HG03280 (cell line): ENCODE data around the gene SPSB3.

Source experiments
- ATAC-seq: cut with Tn5 transposase; IDR thresholded peaks from one replicate; pipeline ENCODE4 v1.9.1; 2021; ENCODE audit warnings: mild to moderate bottlenecking, moderate library complexity; ENCODE audit not compliant: unreplicated experiment

SPSB3 gene

GRCh38 chr16:1775846-1776671 is 6.3 kb downstream of the SPSB3 start:
- no peak for ATAC-seq

- ATAC-seq = no peak
These were observed 7.1 kb downstream of the SPSB3 start for GRCh38 chr16:1775006-1775845.

DNA sequence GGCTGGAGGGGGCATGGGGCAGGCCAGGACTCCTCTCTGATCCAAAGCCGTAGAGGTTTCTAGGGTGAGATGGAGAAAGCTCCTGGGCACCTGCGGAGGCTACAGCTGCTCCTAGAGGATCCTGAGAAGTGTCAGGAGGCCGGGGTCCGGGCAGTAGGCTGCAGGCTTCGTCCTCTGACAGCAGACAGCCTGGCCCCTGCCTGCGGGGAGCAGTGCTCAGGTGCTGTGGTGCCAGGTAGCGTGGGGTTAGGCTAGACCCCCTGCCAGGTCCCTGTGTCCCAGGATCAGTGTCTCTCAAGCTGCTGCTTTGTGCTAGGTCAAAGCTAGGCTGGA is 8.0 kb downstream of the SPSB3 start:
- no peak for ATAC-seq

- no peak for ATAC-seq
These were observed 8.5 kb downstream of the SPSB3 start for GRCh38 chr16:1773703-1774447.

DNA sequence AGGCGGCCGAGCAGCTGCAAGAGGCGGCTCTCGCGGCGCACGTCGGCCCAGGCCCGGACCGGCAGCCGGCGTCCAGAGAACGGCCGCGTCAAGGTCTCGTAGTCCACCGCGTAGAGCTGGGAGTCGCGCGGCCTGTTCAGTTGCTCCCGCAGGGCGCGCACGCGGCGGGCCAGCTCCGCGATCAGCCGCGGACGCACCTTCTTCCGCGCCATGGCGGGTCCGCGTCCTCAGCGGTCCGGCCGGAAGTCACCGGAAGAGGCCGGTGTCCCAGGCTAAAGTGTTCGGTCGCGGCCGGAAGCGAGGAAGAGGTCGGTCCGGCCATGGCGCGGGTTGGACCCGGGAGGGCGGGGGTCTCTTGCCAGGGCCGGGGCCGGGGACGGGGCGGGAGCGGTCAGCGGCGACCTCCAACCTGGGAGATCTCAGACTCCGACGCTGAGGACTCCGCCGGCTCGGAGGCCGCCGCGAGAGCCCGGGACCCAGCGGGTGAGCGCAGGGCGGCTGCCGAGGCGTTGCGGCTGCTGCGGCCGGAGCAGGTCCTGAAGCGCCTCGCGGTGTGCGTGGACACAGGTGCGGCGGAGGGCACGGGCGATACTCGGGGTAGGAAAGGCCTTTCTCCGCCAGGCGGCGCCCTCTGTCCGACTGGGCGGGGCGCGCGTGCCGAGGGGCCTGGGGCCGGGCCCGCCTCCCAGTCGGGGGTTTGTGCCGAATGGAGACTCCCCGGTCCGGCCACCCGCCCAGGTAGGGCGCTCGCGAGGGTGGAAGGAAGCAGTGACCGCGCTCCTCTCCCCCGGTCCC is 9.3 kb downstream of the SPSB3 start, which contains the start of gene MRPS34:
TSS of gene MRPS34 (minus strand) at position 227 of the 795 bp plus-strand sequence. CDS start at position 212, 15 bp downstream.
- ATAC-seq = peak; percentile 51

DNA sequence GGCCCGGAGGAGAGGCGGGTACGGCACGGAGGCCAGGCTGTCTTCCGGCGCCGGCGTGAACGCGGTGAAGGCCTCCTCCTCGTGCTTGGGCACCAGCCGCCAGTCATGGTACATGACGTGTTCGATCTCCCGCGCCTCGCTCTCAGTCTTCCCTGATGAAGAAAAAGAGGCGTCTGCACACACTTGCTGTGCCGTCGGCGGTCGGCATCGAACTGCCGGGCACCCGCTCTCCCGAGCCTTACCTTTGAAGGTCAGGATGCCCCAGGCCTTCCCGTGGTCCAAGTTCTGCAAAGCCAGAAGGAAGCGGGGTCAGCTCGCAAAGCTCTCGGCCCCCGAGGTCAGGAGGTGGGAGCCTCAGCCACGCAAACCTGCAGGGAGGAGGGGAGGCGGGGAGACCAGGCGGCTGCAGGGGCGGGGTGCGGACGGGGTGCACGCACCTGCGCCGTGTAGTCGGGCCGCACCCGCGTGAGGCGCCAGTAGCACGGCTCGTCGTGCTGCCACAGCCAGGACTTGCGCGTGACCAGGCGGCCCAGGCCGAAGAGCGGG is 9.9 kb downstream of the SPSB3 start, which contains the start of gene EME2:
TSS of gene EME2 (plus strand) at position 449 of the 546 bp plus-strand sequence. CDS start 418 bp downstream, outside the sequence.
- ATAC-seq = peak; percentile 16

DNA sequence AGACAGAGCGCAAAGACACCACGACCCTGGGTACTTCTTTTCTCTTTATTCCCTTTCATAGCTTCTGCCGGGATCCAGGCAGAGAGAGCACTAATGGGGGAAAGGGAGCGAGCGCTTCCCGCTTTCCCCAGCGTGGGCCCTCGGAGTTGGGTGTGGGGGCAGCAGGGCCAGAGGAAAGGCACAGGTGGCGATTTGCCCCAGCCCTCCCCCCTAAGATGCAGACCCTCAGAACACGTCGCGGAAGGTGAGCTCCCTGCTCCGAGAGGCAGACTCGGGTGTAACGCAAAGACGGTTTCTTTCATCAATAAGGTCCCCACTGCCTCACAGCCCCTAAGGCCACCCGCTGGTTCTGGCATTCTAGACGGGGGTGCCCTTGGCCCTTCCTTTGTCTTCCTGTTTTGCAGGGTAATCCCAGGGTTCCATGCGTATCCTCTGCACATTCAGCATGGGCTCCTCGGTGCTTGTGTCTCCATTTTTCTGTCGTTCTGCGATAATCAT is 10.5 kb downstream of the SPSB3 start:
- ATAC-seq = no peak

- ATAC-seq = peak; percentile 31
These were observed 11.0 kb downstream of the SPSB3 start, which contains the start of gene NME3 for GRCh38 chr16:1771188-1771863. NME3 (minus strand) TSS chr16:1771543; CDS start chr16:1771534, 9 bp downstream.

- no peak for ATAC-seq
These were observed 11.8 kb downstream of the SPSB3 start for GRCh38 chr16:1770328-1771187.

- no peak for ATAC-seq
These were observed 12.7 kb downstream of the SPSB3 start for GRCh38 chr16:1769402-1770300.

GRCh38 chr16:1768767-1769401 is 13.5 kb downstream of the SPSB3 start:
- no peak for ATAC-seq

DNA sequence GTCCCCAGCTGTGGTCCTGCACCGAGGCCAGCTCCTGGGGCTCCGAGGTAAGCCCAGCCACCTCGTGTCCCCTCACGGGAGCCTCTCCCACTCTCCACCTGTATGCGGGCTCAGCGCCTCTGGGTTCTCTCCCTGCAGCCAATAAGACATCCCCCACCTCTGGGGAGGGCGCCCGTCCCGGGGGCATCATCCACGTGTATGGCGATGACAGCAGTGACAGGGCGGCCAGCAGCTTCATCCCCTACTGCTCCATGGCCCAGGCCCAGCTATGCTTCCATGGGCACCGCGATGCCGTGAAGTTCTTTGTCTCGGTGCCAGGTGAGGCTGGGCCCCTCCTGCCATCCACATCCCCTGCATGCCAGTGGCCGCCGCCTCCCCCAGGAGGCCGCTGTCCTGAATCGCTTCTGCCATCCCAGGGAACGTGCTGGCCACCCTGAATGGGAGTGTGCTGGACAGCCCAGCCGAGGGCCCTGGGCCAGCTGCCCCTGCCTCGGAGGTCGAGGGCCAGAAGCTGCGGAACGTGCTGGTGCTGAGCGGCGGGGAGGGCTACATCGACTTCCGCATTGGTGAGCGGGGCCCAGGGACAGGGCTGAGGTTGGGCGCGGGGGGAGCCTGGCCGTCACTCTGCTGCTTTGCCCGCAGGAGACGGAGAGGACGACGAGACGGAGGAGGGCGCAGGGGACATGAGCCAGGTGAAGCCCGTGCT is 14.2 kb downstream of the SPSB3 start:
- ATAC-seq = no peak

- ATAC-seq = no peak
These were observed 15.0 kb downstream of the SPSB3 start for GRCh38 chr16:1767116-1767994.

DNA sequence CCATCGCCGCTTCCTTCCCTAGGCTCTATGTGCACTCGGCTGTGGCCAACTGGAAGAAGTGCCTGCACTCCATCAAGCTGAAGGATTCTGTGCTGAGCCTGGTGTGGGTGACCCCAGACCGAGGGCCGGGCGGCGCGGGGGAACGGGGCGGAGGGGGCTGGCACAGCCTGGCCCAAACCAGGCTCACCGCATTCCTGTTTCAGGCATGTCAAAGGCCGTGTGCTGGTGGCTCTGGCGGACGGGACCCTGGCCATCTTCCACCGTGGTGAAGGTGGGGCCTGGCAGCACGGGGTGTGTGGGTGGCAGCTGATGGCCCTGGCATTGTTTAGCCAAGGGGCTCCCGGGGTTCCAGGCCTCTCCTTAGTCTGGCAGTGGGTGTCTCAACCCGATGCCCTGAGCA is 15.7 kb downstream of the SPSB3 start:
- no peak for ATAC-seq

DNA sequence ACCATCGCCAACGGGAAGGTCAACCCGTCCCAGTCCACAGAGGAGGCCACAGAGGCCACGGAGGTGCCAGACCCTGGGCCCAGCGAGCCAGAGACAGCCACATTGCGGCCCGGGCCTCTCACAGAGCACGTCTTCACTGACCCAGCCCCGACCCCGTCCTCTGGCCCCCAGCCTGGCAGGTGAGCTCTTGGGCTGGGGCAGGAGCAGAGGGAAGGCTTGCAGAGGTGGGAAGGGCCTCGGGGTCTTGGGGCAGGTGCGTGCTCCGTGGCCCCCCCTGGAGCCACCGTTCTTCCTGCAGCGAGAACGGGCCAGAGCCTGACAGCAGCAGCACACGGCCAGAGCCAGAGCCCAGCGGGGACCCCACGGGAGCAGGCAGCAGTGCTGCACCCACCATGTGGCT is 16.1 kb downstream of the SPSB3 start:
- ATAC-seq = no peak
